Fibroblast of the aortic adventitia (primary cell): ENCODE data around the gene KCNQ5. TPM values are rescaled to one million over a fixed set of nuclear protein-coding genes. Genes with fewer than 3 reads are reported as not detected.
A peak's percentile ranks its signal among the peaks of the same experiment; 100 is the strongest.

Experiments used
- DNase-seq: peaks from one replicate; pipeline ENCODE4 v3.0.0-alpha.2; 2010; ENCODE audit warnings: low read depth
- H3K4me3 ChIP-seq: 2 replicates; pipeline ENCODE4 v1.5.1; 2011; ENCODE audit warnings: low read depth, mild to moderate bottlenecking, control low read depth, low read length, moderate library complexity
- total RNA-seq: library from RNA; depleted of rRNA; stranded (reverse); fragments of >200 nt; gene quantifications from 2 replicates; pipeline ENCODE4 v1.2.3, GENCODE V29; 2012; ENCODE audit warnings: low replicate concordance
- TF ChIP-seq, protein P1 (sequence below): IDR thresholded peaks from 2 replicates; pipeline ENCODE4 v1.5.1; 2011; ENCODE audit warnings: mild to moderate bottlenecking, low read length, control low read depth, inconsistent platforms; ENCODE audit not compliant: insufficient read depth

KCNQ5 gene
- total RNA-seq, 1 donor, result 9.4 TPM

DNA sequence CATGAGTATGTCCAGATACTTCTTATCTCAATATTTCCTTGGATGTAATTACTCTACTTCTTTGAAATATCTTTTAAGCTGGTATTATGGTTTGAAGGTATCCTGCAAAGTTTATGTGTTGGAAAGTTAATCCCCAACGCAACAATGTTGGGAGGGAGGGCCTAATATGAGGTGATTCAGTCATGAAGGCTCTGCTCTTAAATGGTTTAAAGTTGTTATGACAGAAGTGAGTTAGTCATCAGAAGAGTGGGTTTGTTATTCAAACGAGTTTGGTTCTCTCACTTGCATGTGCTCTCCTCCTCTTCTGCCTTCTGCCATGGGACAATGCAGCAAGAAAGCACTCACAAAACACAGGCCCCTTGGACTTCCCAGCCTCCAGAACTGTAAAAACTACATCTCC, 176.3 kb downstream of the KCNQ5 start:
- H3K4me3 ChIP-seq, result no peak overlapping the region
- TF ChIP-seq, protein P1, sequence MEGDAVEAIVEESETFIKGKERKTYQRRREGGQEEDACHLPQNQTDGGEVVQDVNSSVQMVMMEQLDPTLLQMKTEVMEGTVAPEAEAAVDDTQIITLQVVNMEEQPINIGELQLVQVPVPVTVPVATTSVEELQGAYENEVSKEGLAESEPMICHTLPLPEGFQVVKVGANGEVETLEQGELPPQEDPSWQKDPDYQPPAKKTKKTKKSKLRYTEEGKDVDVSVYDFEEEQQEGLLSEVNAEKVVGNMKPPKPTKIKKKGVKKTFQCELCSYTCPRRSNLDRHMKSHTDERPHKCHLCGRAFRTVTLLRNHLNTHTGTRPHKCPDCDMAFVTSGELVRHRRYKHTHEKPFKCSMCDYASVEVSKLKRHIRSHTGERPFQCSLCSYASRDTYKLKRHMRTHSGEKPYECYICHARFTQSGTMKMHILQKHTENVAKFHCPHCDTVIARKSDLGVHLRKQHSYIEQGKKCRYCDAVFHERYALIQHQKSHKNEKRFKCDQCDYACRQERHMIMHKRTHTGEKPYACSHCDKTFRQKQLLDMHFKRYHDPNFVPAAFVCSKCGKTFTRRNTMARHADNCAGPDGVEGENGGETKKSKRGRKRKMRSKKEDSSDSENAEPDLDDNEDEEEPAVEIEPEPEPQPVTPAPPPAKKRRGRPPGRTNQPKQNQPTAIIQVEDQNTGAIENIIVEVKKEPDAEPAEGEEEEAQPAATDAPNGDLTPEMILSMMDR, result no peak
- DNase-seq, result peak; percentile 28

DNA sequence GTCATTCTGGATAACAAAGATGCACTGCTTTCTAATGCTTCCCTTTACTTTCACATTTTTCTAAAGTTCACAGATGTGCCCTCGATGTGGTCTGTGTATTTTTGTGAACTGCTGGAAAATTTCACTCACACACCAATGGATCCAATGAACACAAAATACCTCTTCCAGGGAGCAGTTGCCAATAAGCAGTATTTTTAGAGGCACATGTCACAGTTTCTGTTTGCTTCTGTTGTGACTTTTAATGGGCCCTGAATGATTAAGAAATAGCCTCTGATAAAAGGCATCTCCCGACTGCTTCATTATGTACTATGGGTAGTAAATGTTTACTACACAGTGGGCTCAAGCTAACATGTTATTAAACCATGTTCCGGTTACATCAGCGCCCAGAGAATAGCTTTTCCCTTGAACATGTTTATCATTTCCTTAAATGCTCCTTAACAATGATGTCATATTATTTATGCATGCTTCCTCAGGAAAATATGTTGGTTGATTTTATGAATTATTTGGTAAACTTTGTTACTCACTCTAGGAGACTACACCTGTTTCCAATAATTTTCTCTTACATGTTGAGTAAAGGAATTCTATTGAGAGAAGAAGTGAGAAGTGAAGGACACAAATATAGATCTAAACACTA, 188.0 kb downstream of the KCNQ5 start:
- no peak for DNase-seq
- TF ChIP-seq, protein P1, result no peak
- H3K4me3 ChIP-seq, result no peak overlapping the region

DNA sequence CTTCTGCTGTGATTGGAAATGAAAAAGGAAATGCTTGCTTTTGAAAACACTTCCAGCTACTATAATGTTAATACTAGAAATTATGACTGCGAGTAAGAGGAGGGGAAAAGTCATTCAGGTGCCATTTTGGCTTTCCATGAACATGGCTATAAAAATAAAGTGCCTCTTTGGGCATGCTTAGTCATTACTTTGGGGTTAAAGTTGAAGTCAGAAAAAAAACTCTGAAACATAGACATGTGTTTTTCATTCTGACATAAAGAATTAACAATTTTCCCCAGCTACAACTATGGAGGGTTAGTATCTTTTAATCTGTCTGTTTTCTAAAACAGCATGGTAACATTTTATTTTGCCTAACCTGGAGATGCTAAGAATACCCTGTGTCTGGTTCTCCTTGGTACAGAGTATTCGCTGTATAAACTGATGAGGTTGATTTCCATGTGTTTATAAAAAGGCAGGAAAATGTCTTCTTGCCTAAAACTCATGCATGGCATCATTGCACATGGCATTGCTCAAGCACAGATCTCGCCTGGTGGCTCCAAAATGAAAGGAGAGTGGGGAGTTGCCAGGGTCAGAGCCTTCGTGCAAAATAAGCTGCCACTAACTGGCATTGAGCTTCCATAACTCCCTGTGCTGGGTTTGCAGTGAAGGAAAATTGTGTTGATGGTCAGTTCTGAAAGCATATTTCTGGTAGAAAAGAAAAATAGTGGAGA, 188.9 kb downstream of the KCNQ5 start:
- DNase-seq, result no peak
- TF ChIP-seq, protein P1, result no peak
- H3K4me3 ChIP-seq, result no peak overlapping the region

DNA sequence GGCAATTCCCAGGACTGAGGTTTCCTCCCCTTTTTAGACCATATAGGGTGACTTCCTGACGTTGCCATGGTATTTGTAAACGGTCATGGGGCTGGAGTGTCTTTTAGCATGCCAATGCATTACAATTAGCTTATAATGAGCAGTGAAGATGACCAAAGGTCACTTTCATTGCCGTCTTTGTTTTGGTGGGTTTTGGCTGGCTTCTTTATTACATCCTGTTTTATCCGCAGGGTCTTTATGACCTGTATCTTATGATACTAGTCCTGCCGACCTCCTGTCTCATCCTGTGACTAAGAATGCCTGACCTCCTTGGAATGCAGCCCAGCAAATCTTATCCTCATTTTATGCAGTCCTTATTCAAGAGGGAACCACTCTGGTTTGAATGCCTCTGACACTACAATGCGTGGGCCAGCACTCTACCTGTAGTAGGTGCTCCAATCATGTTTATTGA, 190.1 kb downstream of the KCNQ5 start:
- DNase-seq, result peak; percentile 15
- TF ChIP-seq, protein P1, result no peak
- no peak overlapping the region for H3K4me3 ChIP-seq

DNA sequence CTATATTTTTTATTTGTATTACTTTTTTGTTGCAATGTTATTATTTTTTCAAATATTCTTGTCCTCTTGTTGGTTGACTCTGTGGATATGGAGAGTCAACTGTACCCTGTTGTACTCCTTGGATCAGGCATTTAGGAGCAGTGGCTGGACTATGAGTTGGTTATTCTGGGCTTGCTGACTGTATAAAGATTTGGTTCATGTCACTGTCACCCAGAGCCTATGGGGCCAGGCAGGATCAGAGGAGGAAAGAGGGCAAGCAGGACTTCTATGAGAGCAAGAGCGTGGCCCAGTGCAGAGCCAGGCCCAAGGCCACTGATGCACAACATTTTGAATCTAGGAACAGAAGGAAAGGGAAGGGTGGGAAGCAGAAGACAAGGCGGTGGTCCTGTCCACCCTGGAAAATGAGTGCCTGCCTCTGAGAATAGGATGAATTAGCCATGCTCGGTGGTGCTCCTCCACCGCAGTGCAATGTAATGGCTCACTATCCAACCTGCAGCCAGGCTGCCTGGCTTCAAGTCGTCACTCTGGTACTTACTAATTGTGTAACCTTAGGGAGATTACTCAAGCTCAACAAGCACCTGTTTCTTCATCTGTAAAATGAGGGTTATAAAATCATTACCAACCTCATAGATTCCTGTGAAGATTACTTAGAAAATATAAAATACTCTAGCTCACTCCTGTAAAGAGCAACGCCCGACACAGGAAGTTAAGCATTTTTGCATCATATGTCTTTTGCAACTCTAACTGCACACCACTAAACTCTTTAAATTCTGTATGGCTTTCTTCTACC, 192.1 kb downstream of the KCNQ5 start:
- DNase-seq, result no peak
- no peak overlapping the region for H3K4me3 ChIP-seq
- TF ChIP-seq, protein P1, result no peak

DNA sequence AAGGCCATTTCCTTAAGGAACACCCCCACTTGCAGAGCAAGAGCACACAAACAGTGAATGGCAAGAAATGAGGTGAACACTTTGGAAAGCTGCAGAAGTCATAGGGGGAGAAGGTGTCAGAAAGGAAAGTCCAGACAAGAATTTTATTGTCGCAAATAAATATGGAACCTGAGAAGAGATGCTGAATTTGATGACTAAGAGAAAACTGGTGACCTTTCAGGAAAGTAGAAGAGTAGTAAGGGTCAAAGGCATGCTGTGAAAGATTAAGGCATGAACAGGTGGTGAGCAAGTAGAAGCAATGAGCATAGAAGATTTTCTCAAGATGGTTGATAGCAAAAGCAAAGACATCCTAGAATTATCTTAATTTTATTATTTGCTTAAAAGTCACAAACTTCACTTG, 194.2 kb downstream of the KCNQ5 start:
- H3K4me3 ChIP-seq, result no peak overlapping the region
- TF ChIP-seq, protein P1, result no peak
- no peak for DNase-seq
